HG03280 (cell line): Measurements from ENCODE around the gene GPR161.

Experiments used
- ATAC-seq: cut with Tn5 transposase; IDR thresholded peaks from one replicate; pipeline ENCODE4 v1.9.1; 2021; ENCODE audit warnings: mild to moderate bottlenecking, moderate library complexity; ENCODE audit not compliant: unreplicated experiment

Gene GPR161

DNA sequence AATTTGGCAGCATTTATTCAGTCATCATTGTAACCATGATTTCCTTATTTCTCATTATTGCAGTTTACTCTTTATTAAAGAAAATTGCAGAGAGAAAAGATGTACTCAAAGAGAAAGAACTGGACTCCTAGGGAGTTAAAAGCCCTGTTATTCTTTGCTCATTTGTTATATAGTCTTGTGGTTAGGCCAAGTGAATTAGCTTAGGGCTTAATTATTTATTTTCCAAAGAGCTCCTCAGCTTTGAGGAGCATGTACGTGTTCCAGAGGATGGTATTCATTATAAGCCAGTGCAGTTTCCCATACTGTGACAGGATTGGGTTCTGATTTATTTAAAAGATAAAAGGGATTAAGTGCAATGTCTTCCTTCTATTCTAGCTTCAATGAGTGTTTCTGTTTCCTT lies 86.4 kb downstream of the GPR161 start:
- no peak for ATAC-seq

DNA sequence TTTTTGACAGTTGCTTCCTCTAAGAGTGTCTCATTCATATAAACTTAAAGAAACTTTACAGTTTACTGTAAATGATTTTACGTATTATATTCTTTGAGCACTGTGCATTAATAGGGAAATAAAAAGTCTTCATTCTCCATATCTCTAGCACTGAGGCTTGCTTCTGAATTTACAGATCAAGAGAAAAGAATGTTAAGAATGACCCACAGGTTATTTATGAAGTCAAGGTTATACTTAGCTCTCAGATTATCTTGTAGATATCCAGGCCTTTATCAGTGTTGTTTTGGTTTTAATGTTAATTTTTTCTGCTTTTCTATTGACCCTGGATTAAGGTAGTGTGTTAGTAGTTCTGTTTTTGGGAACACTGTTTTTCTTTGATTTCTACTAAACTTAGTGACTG lies 91.4 kb downstream of the GPR161 start:
- ATAC-seq: no peak

DNA sequence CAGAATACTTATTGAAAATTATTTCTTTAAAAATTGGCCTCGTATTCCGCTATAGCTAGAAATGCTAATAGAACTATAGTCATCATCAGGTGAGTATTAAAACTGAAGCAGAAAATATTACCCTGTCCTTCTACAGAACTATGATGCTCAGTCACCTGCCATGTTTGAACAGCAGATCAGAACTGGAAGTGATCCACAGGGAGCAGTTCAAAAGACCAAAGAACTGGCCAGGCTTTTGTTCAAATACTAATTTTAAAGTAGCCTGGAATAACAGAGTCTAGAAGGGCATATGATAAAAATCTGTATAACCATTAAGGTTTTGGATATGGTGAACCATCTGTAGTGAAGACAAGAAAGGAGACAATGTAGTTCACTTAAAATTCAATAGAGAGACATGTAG lies 94.4 kb downstream of the GPR161 start:
- no peak for ATAC-seq

DNA sequence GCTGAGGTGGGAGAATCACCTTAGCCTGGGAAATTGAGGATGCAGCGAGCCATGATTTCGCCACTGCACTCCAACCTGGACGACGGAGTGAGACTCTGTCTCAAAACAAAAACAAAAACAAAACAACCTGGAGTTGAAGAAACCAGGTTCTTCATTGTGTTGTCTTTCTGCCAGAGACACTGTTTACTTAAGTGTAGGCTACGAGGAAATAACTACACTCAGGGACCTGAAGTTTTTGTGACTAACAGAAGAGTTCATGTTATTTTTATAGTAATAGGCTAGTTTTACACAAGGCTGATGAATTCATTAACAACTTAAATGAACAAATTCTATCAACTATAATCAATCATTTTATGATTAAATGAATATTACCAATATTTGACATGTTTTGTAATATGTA lies 101.4 kb downstream of the GPR161 start:
- ATAC-seq: no peak

DNA sequence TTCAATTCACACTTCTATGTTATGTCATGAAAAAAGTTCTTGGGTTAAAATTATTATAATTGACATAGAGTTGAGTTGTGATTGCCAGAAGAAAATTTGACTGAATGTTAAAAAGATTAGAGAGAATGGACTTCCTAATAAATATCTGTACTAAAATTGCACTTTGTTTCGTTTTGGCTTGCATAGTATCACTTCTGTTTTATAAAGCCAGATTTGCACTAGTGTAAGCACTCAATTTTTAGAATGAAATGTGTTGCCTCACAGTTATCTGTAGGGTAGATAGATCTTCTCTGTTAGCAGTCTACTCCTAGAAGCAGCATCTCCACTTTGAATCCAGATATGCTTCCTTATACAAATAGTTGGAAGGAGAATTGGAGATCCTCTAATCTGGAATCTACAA lies 104.7 kb downstream of the GPR161 start:
- ATAC-seq: no peak

DNA sequence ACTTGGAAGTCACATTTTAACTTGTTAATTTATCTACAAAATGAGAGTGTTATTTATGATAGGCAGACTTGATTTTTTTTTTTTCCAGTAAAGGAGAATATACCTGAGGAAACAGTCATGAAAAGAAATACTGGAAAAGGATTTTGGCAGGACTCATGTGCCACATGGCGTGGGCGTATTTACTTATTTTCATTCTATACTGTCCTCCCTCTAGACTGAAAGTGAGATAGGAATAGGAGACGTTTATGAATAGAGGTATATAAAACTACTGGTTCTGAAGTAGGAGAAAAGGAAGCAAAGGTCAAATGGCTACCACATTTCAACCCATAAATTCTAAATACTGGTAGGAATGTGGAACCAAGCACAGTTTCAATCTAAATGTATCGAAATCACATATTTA lies 105.1 kb downstream of the GPR161 start:
- no peak for ATAC-seq

DNA sequence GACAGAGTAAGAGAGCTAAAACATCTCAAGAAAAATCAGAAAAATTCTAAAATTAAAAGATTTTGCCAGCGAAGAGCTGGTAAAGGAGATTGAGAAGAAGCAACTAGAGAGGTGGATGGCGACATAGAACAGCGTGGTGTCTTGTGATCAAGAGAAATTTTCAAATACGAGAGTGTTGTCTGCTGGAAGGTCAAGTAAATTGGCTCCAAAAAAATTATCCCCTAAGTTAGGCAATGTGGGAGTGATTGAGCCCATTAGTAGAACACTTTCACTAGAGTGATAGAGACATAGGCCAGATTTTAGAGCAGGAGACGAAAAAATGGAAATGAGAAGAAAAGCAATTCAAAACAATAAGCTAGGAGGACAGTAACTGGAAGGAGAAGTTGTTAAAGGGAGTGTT lies 105.5 kb downstream of the GPR161 start:
- ATAC-seq: no peak
